ENCODE data around the gene OR1S1. TPM values are rescaled to one million over a fixed set of nuclear protein-coding genes. Genes with fewer than 3 reads are reported as not detected.

Gene OR1S1
- total and polyA plus RNA-seq, 2 donors from 2014 or later = not detected

GRCh38 chr11:58227956-58228615 is 15.6 kb downstream of the OR1S1 start:
- no peak overlapping the region for H3K9ac ChIP-seq (ENCODE audit: low read length in 3 of 3)
- intact Hi-C loops (cut with DNase I) = no loop called here
- H3K27me3 ChIP-seq (ENCODE audit: control insufficient read depth, insufficient read depth, low read length) = no peaks in the 10 kb centered on the region
- no peak for FAIRE-seq
- H3K36me3 ChIP-seq (ENCODE audit: control insufficient read depth in 2 of 3, insufficient read depth in 3 of 3, low read length in 3 of 3) = no peaks in the 10 kb centered on the region
- H3K9me3 ChIP-seq (ENCODE audit: control insufficient read depth in 2 of 3, insufficient read depth in 1 of 3, low read length in 3 of 3) = no peaks in the 10 kb centered on the region
- DNase-seq = no peak
- TF ChIP-seq, protein P1, sequence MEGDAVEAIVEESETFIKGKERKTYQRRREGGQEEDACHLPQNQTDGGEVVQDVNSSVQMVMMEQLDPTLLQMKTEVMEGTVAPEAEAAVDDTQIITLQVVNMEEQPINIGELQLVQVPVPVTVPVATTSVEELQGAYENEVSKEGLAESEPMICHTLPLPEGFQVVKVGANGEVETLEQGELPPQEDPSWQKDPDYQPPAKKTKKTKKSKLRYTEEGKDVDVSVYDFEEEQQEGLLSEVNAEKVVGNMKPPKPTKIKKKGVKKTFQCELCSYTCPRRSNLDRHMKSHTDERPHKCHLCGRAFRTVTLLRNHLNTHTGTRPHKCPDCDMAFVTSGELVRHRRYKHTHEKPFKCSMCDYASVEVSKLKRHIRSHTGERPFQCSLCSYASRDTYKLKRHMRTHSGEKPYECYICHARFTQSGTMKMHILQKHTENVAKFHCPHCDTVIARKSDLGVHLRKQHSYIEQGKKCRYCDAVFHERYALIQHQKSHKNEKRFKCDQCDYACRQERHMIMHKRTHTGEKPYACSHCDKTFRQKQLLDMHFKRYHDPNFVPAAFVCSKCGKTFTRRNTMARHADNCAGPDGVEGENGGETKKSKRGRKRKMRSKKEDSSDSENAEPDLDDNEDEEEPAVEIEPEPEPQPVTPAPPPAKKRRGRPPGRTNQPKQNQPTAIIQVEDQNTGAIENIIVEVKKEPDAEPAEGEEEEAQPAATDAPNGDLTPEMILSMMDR (IDR thresholded peaks at IDR 0.05; ENCODE audit: borderline replicate concordance, extremely low read depth, insufficient read depth) = no peak
- no peak overlapping the region for H3K27ac ChIP-seq (ENCODE audit: low read depth in 2 of 2, low read length in 2 of 2)
- no peak overlapping the region for H3K4me3 ChIP-seq (ENCODE audit: low read length in 3 of 3)
- no peaks in the 10 kb centered on the region for H3K4me1 ChIP-seq (ENCODE audit: control insufficient read depth in 2 of 3, insufficient read depth in 2 of 3, low read depth in 1 of 3, low read length in 3 of 3)

GRCh38 chr11:58243954-58244353 is 31.4 kb downstream of the OR1S1 start:
- no peak for FAIRE-seq
- Histone ChIP-seq H3K36me3 (ENCODE audit: control insufficient read depth in 2 of 3, insufficient read depth in 3 of 3, low read length in 3 of 3) (no peaks in the 10 kb centered on the region), H3K9ac (ENCODE audit: low read length in 3 of 3) (no peak overlapping the region), H3K4me1 (ENCODE audit: control insufficient read depth in 2 of 3, insufficient read depth in 2 of 3, low read depth in 1 of 3, low read length in 3 of 3) (no peaks in the 10 kb centered on the region), H3K4me3 (ENCODE audit: low read length in 3 of 3) (no peak overlapping the region), H3K27ac (ENCODE audit: low read depth in 2 of 2, low read length in 2 of 2) (no peak overlapping the region), H3K9me3 (ENCODE audit: control insufficient read depth in 2 of 3, insufficient read depth in 1 of 3, low read length in 3 of 3) (peaks cover 0 to 5% (median 0%) of the 10 kb centered on the region in 3 donors), H3K27me3 (ENCODE audit: control insufficient read depth, insufficient read depth, low read length) (no peaks in the 10 kb centered on the region)
- TF ChIP-seq, protein P1 (IDR thresholded peaks at IDR 0.05; ENCODE audit: borderline replicate concordance, extremely low read depth, insufficient read depth) = no peak
- intact Hi-C loops (cut with DNase I) = no loop called here
- DNase-seq = no peak

- Histone ChIP-seq H3K4me1 (ENCODE audit: control insufficient read depth in 2 of 3, insufficient read depth in 2 of 3, low read depth in 1 of 3, low read length in 3 of 3) (no peaks in the 10 kb centered on the region), H3K9me3 (ENCODE audit: control insufficient read depth in 2 of 3, insufficient read depth in 1 of 3, low read length in 3 of 3) (peaks cover 0 to 5% (median 0%) of the 10 kb centered on the region in 3 donors), H3K4me3 (ENCODE audit: low read length in 3 of 3) (no peak overlapping the region), H3K36me3 (ENCODE audit: control insufficient read depth in 2 of 3, insufficient read depth in 3 of 3, low read length in 3 of 3) (no peaks in the 10 kb centered on the region), H3K27me3 (ENCODE audit: control insufficient read depth, insufficient read depth, low read length) (no peaks in the 10 kb centered on the region), H3K27ac (ENCODE audit: low read depth in 2 of 2, low read length in 2 of 2) (no peak overlapping the region), H3K9ac (ENCODE audit: low read length in 3 of 3) (no peak overlapping the region)
- FAIRE-seq (no peak), DNase-seq (no peak)
- intact Hi-C loops (cut with DNase I) = no loop called here
- TF ChIP-seq, protein P1 (IDR thresholded peaks at IDR 0.05; ENCODE audit: borderline replicate concordance, extremely low read depth, insufficient read depth) = no peak
Measured at GRCh38 chr11:58254936-58255335, 42.4 kb downstream of the OR1S1 start.

DNA sequence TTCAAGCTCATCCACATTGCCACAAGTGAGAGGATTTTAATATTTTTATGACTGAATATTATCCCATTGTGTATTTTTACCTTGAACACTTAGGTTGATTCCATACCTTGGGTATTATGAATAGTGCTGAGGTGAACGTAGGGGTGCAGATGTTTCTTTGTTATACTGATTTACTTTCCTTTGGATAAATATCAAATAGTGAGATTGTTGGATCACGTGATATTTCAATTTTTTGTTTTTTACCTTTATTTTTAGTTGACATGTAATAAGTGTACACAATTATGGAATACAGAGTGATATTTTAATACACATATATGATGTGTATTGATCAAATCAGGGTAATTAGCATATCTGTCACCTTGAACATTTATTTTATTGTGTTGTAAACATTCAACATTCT is 47.5 kb downstream of the OR1S1 start:
- H3K4me3 ChIP-seq (ENCODE audit: low read length in 3 of 3) = no peak overlapping the region
- no peaks in the 10 kb centered on the region for H3K27me3 ChIP-seq (ENCODE audit: control insufficient read depth, insufficient read depth, low read length)
- no peak for FAIRE-seq
- H3K9me3 ChIP-seq (ENCODE audit: control insufficient read depth in 2 of 3, insufficient read depth in 1 of 3, low read length in 3 of 3) = no peaks in the 10 kb centered on the region
- intact Hi-C loops (cut with DNase I) = no loop called here
- TF ChIP-seq, protein P1 (IDR thresholded peaks at IDR 0.05; ENCODE audit: borderline replicate concordance, extremely low read depth, insufficient read depth) = no peak
- no peaks in the 10 kb centered on the region for H3K36me3 ChIP-seq (ENCODE audit: control insufficient read depth in 2 of 3, insufficient read depth in 3 of 3, low read length in 3 of 3)
- H3K9ac ChIP-seq (ENCODE audit: low read length in 3 of 3) = no peak overlapping the region
- no peak for DNase-seq
- no peaks in the 10 kb centered on the region for H3K4me1 ChIP-seq (ENCODE audit: control insufficient read depth in 2 of 3, insufficient read depth in 2 of 3, low read depth in 1 of 3, low read length in 3 of 3)
- no peak overlapping the region for H3K27ac ChIP-seq (ENCODE audit: low read depth in 2 of 2, low read length in 2 of 2)

Data from kidney (tissue), 14 donors.